ENCODE data around the gene CAMK1. TPM values are rescaled to one million over a fixed set of nuclear protein-coding genes. Genes with fewer than 3 reads are reported as not detected.

The CAMK1 gene
- total RNA-seq, 1 experiment from 2014 or later, result 41.6 TPM

DNA sequence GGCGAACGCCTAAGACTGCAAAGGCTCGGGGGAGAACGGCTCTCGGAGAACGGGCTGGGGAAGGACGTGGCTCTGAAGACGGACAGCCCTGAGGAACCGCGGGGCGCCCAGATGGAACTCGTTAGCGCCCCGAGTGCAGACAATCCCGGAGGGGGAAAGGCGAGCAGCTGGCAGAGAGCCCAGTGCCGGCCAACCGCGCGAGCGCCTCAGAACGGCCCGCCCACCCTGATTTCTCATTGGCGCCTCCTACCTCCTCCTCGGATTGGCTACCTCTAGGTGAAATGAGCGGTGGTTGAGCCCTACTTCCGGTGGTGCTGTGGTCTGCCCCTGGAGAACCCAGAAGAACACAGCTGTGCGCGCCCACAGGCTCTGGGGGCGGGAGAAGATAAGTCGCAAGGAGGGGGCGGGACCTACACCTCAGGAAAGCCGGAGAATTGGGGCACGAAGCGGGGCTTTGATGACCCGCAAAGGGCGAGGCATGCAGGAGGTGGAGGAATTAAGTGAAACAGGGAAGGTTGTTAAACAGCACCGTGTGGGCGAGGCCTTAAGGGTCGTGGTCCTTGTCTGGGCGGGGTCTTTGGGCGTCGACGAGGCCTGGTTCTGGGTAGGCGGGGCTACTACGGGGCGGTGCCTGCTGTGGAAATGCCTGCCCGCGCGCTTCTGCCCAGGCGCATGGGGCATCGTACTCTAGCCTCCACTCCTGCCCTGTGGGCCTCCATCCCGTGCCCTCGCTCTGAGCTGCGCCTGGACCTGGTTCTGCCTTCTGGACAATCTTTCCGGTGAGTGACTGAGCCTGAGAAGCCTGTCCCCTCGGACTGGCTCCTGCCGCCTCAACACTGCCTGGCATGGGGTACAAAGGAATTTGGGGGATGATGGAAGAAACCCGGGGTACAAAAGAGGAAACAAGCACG lies 19.8 kb downstream of the CAMK1 start, which contains the start of gene OGG1:
TSS of gene OGG1 (plus strand) at position 308 of the 911 bp plus-strand sequence. CDS start at position 643, 335 bp downstream.
- H4K20me1 ChIP-seq (ENCODE audit: insufficient read depth, low read depth, low read length), result no peaks in the 10 kb centered on the region
- DNase-seq, result peak; percentile 99
- H3K79me2 ChIP-seq (ENCODE audit: low read length), result peaks cover 19% of the 10 kb centered on the region
- H3K4me1 ChIP-seq (ENCODE audit: low read length), result peaks cover 32% of the 10 kb centered on the region
- peak within 1 kb of the TSS; percentile 72 for H3K27ac ChIP-seq (ENCODE audit: low read length)
- peak within 1 kb of the TSS; percentile 80 for H3K9ac ChIP-seq (ENCODE audit: low read length)
- H3K9me2 ChIP-seq (replicated peaks; ENCODE audit: insufficient read depth, low read length), result no peaks in the 10 kb centered on the region
- peak within 1 kb of the TSS; percentile 87 for H3K4me2 ChIP-seq (ENCODE audit: low read depth, low read length, poor library complexity, severe bottlenecking)
- H2AFZ ChIP-seq (ENCODE audit: low read length), result peak within 1 kb of the TSS; percentile 55; the same call in 1 of the 2 replicates
- no peaks in the 10 kb centered on the region for H3K27me3 ChIP-seq (ENCODE audit: low read length)
- H3K36me3 ChIP-seq (ENCODE audit: insufficient read depth, low read length), result peaks cover 22% of the 10 kb centered on the region; the same call in 1 of the 2 replicates
- H3K4me3 ChIP-seq (ENCODE audit: low read length), result peak within 1 kb of the TSS; percentile 75
- no peaks in the 10 kb centered on the region for H3K9me3 ChIP-seq (ENCODE audit: low read length)

DNA sequence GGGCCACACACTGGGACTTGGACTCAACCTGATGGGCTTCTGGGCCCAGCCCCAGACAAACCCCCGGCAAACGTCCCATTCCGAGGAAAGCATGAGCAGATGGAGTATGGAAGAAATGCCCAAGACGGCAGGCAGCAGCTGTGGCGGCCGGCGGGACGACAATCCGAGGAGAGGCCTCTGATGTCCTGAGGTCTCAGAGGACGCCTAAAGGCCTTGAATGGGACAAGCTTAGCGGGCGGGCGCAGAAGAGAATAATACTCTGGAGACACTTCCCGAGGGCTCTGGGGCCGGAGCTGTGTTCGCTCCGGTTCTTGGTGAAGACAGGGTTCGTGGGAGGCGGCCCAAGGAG lies 20.5 kb downstream of the CAMK1 start:
- H3K27ac ChIP-seq (ENCODE audit: low read length), result peak overlapping the region; percentile 67
- H3K9ac ChIP-seq (ENCODE audit: low read length), result peak overlapping the region; percentile 74
- no peaks in the 10 kb centered on the region for H3K9me3 ChIP-seq (ENCODE audit: low read length)
- H3K4me2 ChIP-seq (ENCODE audit: low read depth, low read length, poor library complexity, severe bottlenecking), result peak overlapping the region; percentile 87
- no peak overlapping the region for H2AFZ ChIP-seq (ENCODE audit: low read length)
- H3K79me2 ChIP-seq (ENCODE audit: low read length), result peaks cover 19% of the 10 kb centered on the region
- no peaks in the 10 kb centered on the region for H4K20me1 ChIP-seq (ENCODE audit: insufficient read depth, low read depth, low read length)
- peaks cover 32% of the 10 kb centered on the region for H3K4me1 ChIP-seq (ENCODE audit: low read length)
- H3K4me3 ChIP-seq (ENCODE audit: low read length), result peak overlapping the region; percentile 75
- no peak for DNase-seq
- no peaks in the 10 kb centered on the region for H3K9me2 ChIP-seq (replicated peaks; ENCODE audit: insufficient read depth, low read length)
- H3K27me3 ChIP-seq (ENCODE audit: low read length), result no peaks in the 10 kb centered on the region
- peaks cover 26% of the 10 kb centered on the region; the same call in 1 of the 2 replicates for H3K36me3 ChIP-seq (ENCODE audit: insufficient read depth, low read length)

DNA sequence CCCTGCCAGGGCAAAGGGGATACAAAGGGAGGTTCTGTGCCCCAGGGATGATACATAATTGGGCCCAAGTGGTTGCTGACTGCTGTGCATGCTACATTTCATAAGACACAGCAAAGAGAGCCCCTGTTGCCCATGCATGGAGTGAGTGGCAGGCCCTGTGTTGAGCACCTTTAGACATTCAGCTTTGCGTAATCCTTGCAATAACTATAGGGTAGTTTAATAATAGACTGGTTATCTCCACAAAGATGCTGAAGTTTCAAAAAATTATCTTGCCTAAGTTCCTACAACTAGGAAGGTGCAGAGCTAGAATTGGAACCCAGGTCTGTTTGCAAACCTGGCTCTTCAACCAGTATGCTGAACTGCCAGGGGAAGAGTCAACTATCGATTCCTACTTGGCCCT lies 21.7 kb downstream of the CAMK1 start:
- Histone ChIP-seq H3K36me3 (ENCODE audit: insufficient read depth, low read length) (peaks cover 28% of the 10 kb centered on the region; the same call in 1 of the 2 replicates), H3K9ac (ENCODE audit: low read length) (no peak overlapping the region), H3K27ac (ENCODE audit: low read length) (no peak overlapping the region), H3K4me3 (ENCODE audit: low read length) (no peak overlapping the region), H3K79me2 (ENCODE audit: low read length) (peaks cover 19% of the 10 kb centered on the region), H3K27me3 (ENCODE audit: low read length) (no peaks in the 10 kb centered on the region), H4K20me1 (ENCODE audit: insufficient read depth, low read depth, low read length) (no peaks in the 10 kb centered on the region), H3K4me1 (ENCODE audit: low read length) (peaks cover 32% of the 10 kb centered on the region), H3K4me2 (ENCODE audit: low read depth, low read length, poor library complexity, severe bottlenecking) (no peak overlapping the region), H2AFZ (ENCODE audit: low read length) (no peak overlapping the region), H3K9me2 (replicated peaks; ENCODE audit: insufficient read depth, low read length) (no peaks in the 10 kb centered on the region), H3K9me3 (ENCODE audit: low read length) (no peaks in the 10 kb centered on the region)
- DNase-seq, result no peak

DNA sequence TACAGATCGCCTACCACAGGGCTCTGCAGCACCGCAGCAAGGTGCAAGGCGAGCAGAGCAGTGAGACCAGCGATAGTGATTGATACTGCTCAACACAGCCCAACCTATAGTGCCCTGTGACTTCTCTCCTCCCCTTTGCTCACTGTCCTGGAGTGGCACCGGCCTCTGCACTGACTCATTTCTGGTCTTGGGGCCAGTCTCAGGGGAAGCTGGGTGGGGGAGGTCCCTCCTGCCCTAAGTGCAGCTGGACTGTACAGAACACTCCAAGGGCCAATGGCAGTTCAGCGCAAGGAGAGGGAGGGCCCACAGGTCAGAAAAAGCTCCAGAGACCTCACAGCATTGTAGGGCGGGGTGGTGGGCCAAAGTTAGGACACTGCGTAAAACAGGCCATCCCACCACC lies 22.5 kb downstream of the CAMK1 start:
- Histone ChIP-seq H3K27ac (ENCODE audit: low read length) (no peak overlapping the region), H3K9ac (ENCODE audit: low read length) (no peak overlapping the region), H3K9me2 (replicated peaks; ENCODE audit: insufficient read depth, low read length) (no peaks in the 10 kb centered on the region), H3K9me3 (ENCODE audit: low read length) (no peaks in the 10 kb centered on the region), H3K36me3 (ENCODE audit: insufficient read depth, low read length) (peaks cover 35% of the 10 kb centered on the region; the same call in 1 of the 2 replicates), H3K27me3 (ENCODE audit: low read length) (no peaks in the 10 kb centered on the region), H3K4me2 (ENCODE audit: low read depth, low read length, poor library complexity, severe bottlenecking) (no peak overlapping the region), H2AFZ (ENCODE audit: low read length) (no peak overlapping the region), H3K4me1 (ENCODE audit: low read length) (peaks cover 28% of the 10 kb centered on the region), H3K4me3 (ENCODE audit: low read length) (no peak overlapping the region), H3K79me2 (ENCODE audit: low read length) (peaks cover 19% of the 10 kb centered on the region), H4K20me1 (ENCODE audit: insufficient read depth, low read depth, low read length) (no peaks in the 10 kb centered on the region)
- DNase-seq, result no peak

DNA sequence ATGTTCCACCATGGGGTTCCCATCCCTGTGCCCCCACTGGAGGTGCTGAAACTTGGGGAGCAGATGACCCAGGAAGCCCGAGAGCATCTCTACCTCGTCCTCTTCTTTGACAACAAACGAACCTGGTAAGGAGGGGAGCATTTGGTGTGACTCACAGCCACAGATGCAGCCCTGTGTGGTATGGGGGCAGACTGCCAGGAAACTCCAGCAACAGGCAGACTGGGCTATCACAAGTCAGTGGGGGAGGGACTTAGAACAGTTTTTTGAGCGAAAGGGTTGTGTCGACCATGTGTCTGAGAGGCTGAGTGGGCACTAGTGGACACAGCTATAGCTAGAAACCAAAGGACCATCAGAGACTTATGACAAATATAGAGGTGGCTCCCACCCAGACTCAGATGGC lies 23.4 kb downstream of the CAMK1 start:
- Histone ChIP-seq H3K9ac (ENCODE audit: low read length) (no peak overlapping the region), H3K4me1 (ENCODE audit: low read length) (peaks cover 18% of the 10 kb centered on the region), H3K4me2 (ENCODE audit: low read depth, low read length, poor library complexity, severe bottlenecking) (no peak overlapping the region), H3K79me2 (ENCODE audit: low read length) (peaks cover 11% of the 10 kb centered on the region), H3K4me3 (ENCODE audit: low read length) (no peak overlapping the region), H3K9me3 (ENCODE audit: low read length) (no peaks in the 10 kb centered on the region), H3K27me3 (ENCODE audit: low read length) (no peaks in the 10 kb centered on the region), H4K20me1 (ENCODE audit: insufficient read depth, low read depth, low read length) (no peaks in the 10 kb centered on the region), H2AFZ (ENCODE audit: low read length) (no peak overlapping the region), H3K27ac (ENCODE audit: low read length) (no peak overlapping the region), H3K36me3 (ENCODE audit: insufficient read depth, low read length) (peaks cover 40% of the 10 kb centered on the region; the same call in 1 of the 2 replicates), H3K9me2 (replicated peaks; ENCODE audit: insufficient read depth, low read length) (no peaks in the 10 kb centered on the region)
- DNase-seq, result no peak

DNA sequence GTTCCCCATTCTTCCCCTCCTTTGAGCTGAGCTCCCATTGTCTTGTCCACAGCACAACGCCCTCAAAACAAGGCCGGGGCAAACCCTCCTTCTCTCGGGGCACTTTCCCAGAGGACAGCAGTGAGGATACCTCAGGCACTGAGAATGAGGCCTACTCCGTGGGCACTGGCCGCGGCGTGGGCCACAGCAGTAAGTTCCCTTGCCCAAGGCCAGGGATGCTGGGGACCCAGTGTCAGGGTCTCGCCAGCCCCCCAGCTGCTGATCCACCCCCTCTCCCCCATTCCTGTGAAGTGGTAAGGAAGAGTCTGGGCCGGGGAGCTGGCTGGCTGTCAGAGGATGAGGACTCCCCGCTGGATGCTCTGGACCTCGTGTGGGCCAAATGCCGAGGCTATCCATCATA lies 24.2 kb downstream of the CAMK1 start:
- peaks cover 10% of the 10 kb centered on the region for H3K4me1 ChIP-seq (ENCODE audit: low read length)
- H3K9me2 ChIP-seq (replicated peaks; ENCODE audit: insufficient read depth, low read length), result no peaks in the 10 kb centered on the region
- H3K4me2 ChIP-seq (ENCODE audit: low read depth, low read length, poor library complexity, severe bottlenecking), result no peak overlapping the region
- H3K4me3 ChIP-seq (ENCODE audit: low read length), result no peak overlapping the region
- H3K9me3 ChIP-seq (ENCODE audit: low read length), result no peaks in the 10 kb centered on the region
- H3K36me3 ChIP-seq (ENCODE audit: insufficient read depth, low read length), result peaks cover 46% of the 10 kb centered on the region; the same call in 1 of the 2 replicates
- no peak overlapping the region for H3K9ac ChIP-seq (ENCODE audit: low read length)
- H3K27me3 ChIP-seq (ENCODE audit: low read length), result no peaks in the 10 kb centered on the region
- H3K79me2 ChIP-seq (ENCODE audit: low read length), result peaks cover 3% of the 10 kb centered on the region
- DNase-seq, result no peak
- no peaks in the 10 kb centered on the region for H4K20me1 ChIP-seq (ENCODE audit: insufficient read depth, low read depth, low read length)
- H2AFZ ChIP-seq (ENCODE audit: low read length), result no peak overlapping the region
- H3K27ac ChIP-seq (ENCODE audit: low read length), result no peak overlapping the region

DNA sequence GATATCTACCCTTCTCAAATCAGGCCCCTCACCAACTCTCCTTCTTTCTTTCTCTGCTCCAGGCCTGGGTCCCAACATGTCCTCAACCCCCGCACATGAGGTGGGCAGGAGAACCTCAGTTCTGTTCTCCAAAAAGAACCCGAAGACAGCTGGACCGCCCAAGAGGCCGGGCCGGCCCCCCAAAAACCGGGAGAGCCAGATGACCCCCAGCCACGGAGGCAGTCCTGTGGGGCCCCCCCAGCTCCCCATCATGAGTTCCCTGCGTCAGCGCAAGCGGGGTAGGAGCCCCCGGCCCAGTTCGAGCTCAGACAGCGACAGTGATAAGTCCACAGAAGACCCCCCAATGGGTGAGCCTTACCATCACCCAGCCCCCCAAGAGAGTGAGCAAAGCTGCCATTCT lies 25.6 kb downstream of the CAMK1 start:
- Histone ChIP-seq H3K9ac (ENCODE audit: low read length) (no peak overlapping the region), H3K4me3 (ENCODE audit: low read length) (no peak overlapping the region), H3K27ac (ENCODE audit: low read length) (no peak overlapping the region), H4K20me1 (ENCODE audit: insufficient read depth, low read depth, low read length) (no peaks in the 10 kb centered on the region), H3K9me2 (replicated peaks; ENCODE audit: insufficient read depth, low read length) (no peaks in the 10 kb centered on the region), H2AFZ (ENCODE audit: low read length) (no peak overlapping the region), H3K27me3 (ENCODE audit: low read length) (no peaks in the 10 kb centered on the region), H3K4me1 (ENCODE audit: low read length) (peaks cover 3% of the 10 kb centered on the region), H3K79me2 (ENCODE audit: low read length) (no peaks in the 10 kb centered on the region), H3K4me2 (ENCODE audit: low read depth, low read length, poor library complexity, severe bottlenecking) (no peak overlapping the region), H3K9me3 (ENCODE audit: low read length) (no peaks in the 10 kb centered on the region), H3K36me3 (ENCODE audit: insufficient read depth, low read length) (peaks cover 52% of the 10 kb centered on the region; the same call in 1 of the 2 replicates)
- DNase-seq, result no peak

DNA sequence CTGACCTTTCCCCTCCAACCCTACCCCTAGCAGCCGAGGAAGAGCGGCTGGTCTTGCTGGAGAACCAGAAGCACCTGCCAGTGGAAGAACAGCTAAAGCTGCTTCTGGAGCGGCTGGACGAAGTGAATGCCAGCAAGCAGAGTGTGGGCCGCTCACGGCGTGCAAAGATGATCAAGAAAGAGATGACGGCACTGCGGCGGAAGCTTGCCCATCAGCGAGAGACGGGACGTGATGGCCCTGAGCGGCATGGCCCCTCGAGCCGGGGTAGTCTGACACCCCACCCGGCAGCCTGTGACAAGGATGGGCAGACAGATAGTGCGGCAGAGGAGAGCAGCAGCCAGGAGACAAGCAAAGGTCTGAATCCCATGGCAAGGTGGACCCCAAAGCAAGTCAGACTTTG lies 26.2 kb downstream of the CAMK1 start:
- no peak for DNase-seq
- Histone ChIP-seq H2AFZ (ENCODE audit: low read length) (no peak overlapping the region), H3K9me3 (ENCODE audit: low read length) (no peaks in the 10 kb centered on the region), H3K4me3 (ENCODE audit: low read length) (no peak overlapping the region), H3K79me2 (ENCODE audit: low read length) (0 out of 2 replicates have a peak, but pooled peaks cover under 1% of the 10 kb centered on the region), H4K20me1 (ENCODE audit: insufficient read depth, low read depth, low read length) (no peaks in the 10 kb centered on the region), H3K4me1 (ENCODE audit: low read length) (no peaks in the 10 kb centered on the region), H3K36me3 (ENCODE audit: insufficient read depth, low read length) (peaks cover 58% of the 10 kb centered on the region; the same call in 1 of the 2 replicates), H3K9me2 (replicated peaks; ENCODE audit: insufficient read depth, low read length) (no peaks in the 10 kb centered on the region), H3K9ac (ENCODE audit: low read length) (no peak overlapping the region), H3K27ac (ENCODE audit: low read length) (no peak overlapping the region), H3K4me2 (ENCODE audit: low read depth, low read length, poor library complexity, severe bottlenecking) (no peak overlapping the region), H3K27me3 (ENCODE audit: low read length) (no peaks in the 10 kb centered on the region)
